PFSK-1 (cell line): ENCODE data around the gene ATAD3A.

ENCODE experiments used
- FOXP2 ChIP-seq: optimal IDR thresholded peaks from 2 replicates; pipeline ENCODE3; 2011; ENCODE audit warnings: borderline replicate concordance, control low read depth, inconsistent platforms; ENCODE audit not compliant: insufficient read depth; ENCODE audit errors: extremely low read length, extremely low read depth
- POLR2AphosphoS5 ChIP-seq: IDR thresholded peaks from 2 replicates; pipeline ENCODE4 v1.6.1; 2012; ENCODE audit warnings: low read depth, mild to moderate bottlenecking, control low read depth, low read length, moderate library complexity
- SIN3A ChIP-seq: IDR thresholded peaks from 2 replicates; pipeline ENCODE4 v1.6.1; 2012; ENCODE audit warnings: mild to moderate bottlenecking, low read length, moderate library complexity, borderline replicate concordance; ENCODE audit not compliant: insufficient read depth
- TAF1 ChIP-seq: IDR thresholded peaks from 2 replicates; pipeline ENCODE4 v1.6.1; 2012; ENCODE audit warnings: low read length, control low read depth, borderline replicate concordance; ENCODE audit not compliant: insufficient read depth
- TF ChIP-seq, protein P1 (sequence below), 2 experiments: IDR thresholded peaks; 2 replicates each; pipeline versions ENCODE4 v1.6.1 to v1.8.0; 2011 to 2012; ENCODE audit warnings: low read depth in 2 of 2, low read length in 2 of 2, control low read depth in 1 of 2, inconsistent platforms in 1 of 2, mild to moderate bottlenecking in 1 of 2, moderate library complexity in 1 of 2; ENCODE audit not compliant: insufficient read depth in 1 of 2

ATAD3A gene

DNA sequence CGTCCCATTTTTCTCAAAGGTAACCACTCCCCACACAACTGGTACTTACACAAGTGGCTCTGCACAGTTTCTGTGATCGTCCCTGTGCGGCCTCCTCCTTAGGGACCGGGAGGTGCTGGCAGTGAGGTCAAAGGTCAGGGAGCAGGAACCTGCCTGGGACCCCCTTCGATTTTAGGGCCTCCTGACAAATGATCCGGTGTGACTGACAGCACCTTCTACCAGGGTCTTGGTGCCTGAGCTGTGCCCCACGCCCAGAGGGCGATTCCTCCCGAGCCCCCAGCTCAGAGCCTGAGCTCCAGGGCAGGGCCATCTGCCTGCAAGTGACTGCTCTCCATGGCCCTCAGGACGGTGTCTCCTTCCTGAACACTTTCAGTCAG lies 40.3 kb downstream of the ATAD3A start:
- TF ChIP-seq, protein P1, sequence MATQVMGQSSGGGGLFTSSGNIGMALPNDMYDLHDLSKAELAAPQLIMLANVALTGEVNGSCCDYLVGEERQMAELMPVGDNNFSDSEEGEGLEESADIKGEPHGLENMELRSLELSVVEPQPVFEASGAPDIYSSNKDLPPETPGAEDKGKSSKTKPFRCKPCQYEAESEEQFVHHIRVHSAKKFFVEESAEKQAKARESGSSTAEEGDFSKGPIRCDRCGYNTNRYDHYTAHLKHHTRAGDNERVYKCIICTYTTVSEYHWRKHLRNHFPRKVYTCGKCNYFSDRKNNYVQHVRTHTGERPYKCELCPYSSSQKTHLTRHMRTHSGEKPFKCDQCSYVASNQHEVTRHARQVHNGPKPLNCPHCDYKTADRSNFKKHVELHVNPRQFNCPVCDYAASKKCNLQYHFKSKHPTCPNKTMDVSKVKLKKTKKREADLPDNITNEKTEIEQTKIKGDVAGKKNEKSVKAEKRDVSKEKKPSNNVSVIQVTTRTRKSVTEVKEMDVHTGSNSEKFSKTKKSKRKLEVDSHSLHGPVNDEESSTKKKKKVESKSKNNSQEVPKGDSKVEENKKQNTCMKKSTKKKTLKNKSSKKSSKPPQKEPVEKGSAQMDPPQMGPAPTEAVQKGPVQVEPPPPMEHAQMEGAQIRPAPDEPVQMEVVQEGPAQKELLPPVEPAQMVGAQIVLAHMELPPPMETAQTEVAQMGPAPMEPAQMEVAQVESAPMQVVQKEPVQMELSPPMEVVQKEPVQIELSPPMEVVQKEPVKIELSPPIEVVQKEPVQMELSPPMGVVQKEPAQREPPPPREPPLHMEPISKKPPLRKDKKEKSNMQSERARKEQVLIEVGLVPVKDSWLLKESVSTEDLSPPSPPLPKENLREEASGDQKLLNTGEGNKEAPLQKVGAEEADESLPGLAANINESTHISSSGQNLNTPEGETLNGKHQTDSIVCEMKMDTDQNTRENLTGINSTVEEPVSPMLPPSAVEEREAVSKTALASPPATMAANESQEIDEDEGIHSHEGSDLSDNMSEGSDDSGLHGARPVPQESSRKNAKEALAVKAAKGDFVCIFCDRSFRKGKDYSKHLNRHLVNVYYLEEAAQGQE (IDR thresholded peaks at IDR 0.05; ENCODE audit: insufficient read depth in 1 of 2, low read depth in 2 of 2, low read length in 2 of 2): no peak
- TF ChIP-seq TAF1 (no peak), FOXP2 (no peak)

DNA sequence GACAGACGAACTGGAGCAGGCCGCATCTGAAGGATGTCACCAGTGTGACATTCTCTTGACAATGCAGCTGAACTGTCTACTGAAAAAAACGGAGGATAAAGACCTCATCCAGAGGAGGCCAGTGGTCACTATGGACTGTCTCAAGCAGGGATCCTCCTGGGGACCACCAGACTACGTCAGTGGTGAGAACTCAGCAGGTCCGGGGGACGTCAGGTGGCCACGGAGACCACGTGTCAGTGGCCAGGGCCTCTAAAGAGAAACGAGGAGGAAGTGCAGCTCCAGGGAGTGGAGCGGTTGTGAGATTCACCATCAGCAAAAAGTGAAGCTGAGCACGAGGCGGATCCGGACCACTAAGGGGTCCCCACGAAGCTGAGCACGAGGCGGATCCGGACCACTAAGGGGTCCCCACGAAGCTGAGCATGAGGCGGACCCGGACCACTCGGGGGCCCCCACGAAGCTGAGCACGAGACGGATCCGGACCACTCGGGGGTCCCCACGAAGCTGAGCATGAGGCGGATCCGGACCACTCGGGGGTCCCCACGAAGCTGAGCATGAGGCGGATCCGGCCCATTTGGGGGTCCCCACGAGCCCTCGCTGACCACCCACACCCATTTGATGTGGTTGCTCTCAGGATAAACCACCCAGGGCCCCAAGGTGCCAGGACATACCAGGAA lies 42.0 kb downstream of the ATAD3A start:
- TF ChIP-seq POLR2AphosphoS5: no peak
- no peak for TF ChIP-seq SIN3A
- TF ChIP-seq FOXP2: no peak
- TF ChIP-seq, protein P1 (IDR thresholded peaks at IDR 0.05; ENCODE audit: insufficient read depth in 1 of 2, low read depth in 2 of 2, low read length in 2 of 2): no peak
- TF ChIP-seq TAF1: no peak

DNA sequence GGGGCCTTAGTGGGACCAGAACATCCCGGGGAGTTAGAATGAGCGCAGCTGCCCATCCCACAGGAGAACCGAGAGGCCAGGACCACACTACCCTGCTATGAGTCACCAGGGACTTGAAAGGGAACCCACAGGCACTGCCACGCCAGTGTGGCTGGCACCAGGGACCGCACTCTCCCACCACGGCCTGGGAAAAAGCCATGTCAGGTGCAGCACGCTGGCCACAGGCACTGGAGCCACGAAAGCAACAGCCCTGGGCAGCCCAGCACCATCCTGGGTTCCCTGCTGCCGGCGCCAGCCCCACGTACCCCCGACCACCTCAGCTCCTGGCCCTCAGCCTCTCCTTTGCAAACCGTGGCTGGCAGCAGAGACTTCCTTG lies 42.6 kb downstream of the ATAD3A start:
- TF ChIP-seq SIN3A (no peak), POLR2AphosphoS5 (no peak), FOXP2 (no peak), TAF1 (no peak)
- TF ChIP-seq, protein P1 (IDR thresholded peaks at IDR 0.05; ENCODE audit: insufficient read depth in 1 of 2, low read depth in 2 of 2, low read length in 2 of 2): no peak

DNA sequence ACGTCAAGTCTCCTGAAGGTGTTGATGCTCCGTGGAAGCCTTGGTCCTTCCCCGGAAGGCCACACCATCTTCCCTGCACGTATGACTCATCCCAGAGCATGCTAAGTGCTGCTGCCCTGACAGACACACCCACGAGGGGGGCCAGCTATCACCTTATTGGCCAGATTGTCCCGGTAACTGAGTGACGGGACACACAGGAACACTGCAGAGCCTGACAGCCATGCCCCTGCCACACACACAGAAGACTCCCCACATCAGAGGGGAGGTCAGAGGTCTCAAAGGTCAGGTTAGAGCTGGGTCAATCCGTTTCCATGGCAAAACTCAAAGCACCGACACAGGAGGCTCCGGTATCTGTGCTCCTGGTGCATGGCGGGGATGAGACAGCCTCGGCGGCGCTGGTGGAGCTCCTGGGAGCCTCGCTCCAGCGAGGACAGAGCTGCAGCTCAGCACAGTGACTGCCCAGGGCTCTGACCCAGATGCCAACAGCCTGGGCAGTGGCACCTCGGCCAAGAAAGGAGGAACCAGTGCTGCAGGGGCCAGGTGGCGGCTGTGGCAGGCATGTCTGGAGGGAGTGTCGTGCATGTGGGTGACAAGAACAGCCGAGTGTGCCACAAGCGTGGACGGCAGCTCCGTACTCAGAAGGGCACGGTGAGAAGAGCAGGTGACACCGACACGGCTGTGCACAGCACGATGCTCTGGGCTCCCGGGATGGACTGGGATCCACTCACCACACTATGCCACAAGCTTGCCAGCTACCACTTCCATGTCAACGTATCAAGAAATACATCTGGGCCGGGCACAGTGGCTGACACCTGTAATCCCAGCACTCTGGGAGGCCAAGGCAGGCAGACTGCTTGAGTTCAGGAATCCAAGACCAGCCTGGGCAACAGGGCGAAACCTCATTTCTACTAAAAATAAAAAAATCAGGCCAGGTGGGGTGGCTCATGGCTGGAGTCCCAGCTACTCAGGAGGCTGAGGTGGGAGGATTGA lies 43.3 kb downstream of the ATAD3A start:
- peak; percentile 49 for TF ChIP-seq FOXP2
- TF ChIP-seq SIN3A: peak; percentile 41; the same call in 1 of the 2 replicates
- TF ChIP-seq, protein P1 (IDR thresholded peaks at IDR 0.05; ENCODE audit: insufficient read depth in 1 of 2, low read depth in 2 of 2, low read length in 2 of 2): no peak
- TF ChIP-seq POLR2AphosphoS5: peak; percentile 39; the same call in 1 of the 2 replicates
- TF ChIP-seq TAF1: no peak
